ENCODE measurements around the gene UBE4B. TPM values are rescaled to one million over a fixed set of nuclear protein-coding genes. Genes with fewer than 3 reads are reported as not detected.

The UBE4B gene
- total and polyA plus RNA-seq, 10 of the 15 experiments (the other 5 are each of a cell fraction or from before 2014, with no cell fraction given), result 2.9 to 32.6 (median 20.7) TPM

DNA sequence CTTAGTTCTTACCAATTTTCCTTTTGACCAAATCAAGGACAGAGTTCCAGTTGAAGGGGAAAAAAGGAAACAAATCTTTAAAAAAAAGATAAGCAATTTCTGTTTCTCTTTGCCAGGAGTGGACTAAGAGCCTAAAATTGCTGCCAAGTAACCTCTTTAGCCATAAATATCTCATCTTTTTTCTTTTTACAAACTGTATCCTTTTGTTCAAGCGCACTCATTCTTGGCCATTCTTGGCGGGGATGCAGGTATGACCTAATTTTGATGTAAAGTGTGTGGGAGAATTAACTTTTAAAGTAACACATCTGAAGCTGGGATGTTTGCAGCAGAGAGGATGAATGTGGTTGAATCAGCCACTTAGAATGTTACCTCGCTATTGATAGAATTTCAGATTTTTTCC is 164.2 kb downstream of the UBE4B start (continued):
- TF ChIP-seq ZNF384 (IDR thresholded peaks at IDR 0.05; ENCODE audit: borderline replicate concordance, low read depth, low read length) (no peak), RB1 (IDR thresholded peaks at IDR 0.05; ENCODE audit: borderline replicate concordance) (no peak), WRNIP1 (IDR thresholded peaks at IDR 0.05; ENCODE audit: borderline replicate concordance, low read depth, low read length) (no peak), EED (IDR thresholded peaks at IDR 0.05; ENCODE audit: low read depth) (no peak), ZBED1 (IDR thresholded peaks at IDR 0.05; ENCODE audit: borderline replicate concordance) (no peak)
- TF ChIP-seq, protein P1, sequence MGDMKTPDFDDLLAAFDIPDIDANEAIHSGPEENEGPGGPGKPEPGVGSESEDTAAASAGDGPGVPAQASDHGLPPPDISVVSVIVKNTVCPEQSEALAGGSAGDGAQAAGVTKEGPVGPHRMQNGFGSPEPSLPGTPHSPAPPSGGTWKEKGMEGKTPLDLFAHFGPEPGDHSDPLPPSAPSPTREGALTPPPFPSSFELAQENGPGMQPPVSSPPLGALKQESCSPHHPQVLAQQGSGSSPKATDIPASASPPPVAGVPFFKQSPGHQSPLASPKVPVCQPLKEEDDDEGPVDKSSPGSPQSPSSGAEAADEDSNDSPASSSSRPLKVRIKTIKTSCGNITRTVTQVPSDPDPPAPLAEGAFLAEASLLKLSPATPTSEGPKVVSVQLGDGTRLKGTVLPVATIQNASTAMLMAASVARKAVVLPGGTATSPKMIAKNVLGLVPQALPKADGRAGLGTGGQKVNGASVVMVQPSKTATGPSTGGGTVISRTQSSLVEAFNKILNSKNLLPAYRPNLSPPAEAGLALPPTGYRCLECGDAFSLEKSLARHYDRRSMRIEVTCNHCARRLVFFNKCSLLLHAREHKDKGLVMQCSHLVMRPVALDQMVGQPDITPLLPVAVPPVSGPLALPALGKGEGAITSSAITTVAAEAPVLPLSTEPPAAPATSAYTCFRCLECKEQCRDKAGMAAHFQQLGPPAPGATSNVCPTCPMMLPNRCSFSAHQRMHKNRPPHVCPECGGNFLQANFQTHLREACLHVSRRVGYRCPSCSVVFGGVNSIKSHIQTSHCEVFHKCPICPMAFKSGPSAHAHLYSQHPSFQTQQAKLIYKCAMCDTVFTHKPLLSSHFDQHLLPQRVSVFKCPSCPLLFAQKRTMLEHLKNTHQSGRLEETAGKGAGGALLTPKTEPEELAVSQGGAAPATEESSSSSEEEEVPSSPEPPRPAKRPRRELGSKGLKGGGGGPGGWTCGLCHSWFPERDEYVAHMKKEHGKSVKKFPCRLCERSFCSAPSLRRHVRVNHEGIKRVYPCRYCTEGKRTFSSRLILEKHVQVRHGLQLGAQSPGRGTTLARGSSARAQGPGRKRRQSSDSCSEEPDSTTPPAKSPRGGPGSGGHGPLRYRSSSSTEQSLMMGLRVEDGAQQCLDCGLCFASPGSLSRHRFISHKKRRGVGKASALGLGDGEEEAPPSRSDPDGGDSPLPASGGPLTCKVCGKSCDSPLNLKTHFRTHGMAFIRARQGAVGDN (IDR thresholded peaks at IDR 0.05), result no peak

DNA sequence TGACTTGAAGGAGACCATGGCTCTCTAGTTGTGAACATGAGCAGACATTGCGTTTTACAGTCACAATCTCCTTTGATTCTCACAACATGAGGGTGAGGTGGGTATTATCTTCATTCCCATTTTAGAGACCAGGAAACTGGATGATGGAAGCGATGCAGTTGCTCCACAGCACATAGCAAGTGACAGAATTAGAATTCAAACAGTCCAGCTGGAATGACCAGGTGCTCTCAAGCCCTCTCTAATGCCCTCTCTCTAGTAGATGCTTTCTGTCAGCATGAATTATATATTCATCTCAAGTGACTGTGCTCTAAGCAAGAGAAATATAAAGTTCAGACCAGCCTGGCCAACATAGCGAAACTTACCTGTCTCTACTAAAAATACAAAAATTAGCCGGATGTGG is 167.9 kb downstream of the UBE4B start:
- ChIA-PET SMC1A (ENCODE audit: uncharacterized antibody, unreplicated experiment) (interaction anchor here (0.6 to 1.6 kb wide), 2 partner anchors 9 to 15 kb away, joined by 3 to 6 read pairs; no protein-coding TSS in a partner anchor), POLR2A (interaction anchor here (0.6 to 1.4 kb wide), 2 partner anchors 18 to 253 kb away, joined by 3 read pairs; no protein-coding TSS in a partner anchor), RAD21 (ENCODE audit: unreplicated experiment) (interaction anchor here (0.6 kb wide), 1 partner anchor 32 kb away, joined by 6 read pairs; no protein-coding TSS in a partner anchor), CTCF (interaction anchor here (1.0 to 2.7 kb wide), 2 partner anchors 9 to 12 kb away, joined by 3 to 11 read pairs; partner anchors contain the start of gene KIF1B)
- intact Hi-C loops (cut with micrococcal nuclease; ENCODE audit: unreplicated experiment) (no loop called here), in situ Hi-C loops (cut with MboI) (no loop called here)
- no peak for ATAC-seq
- no peaks in the 10 kb centered on the region for H3K4me1 ChIP-seq (ENCODE audit: control insufficient read depth, insufficient read depth, low read length)
- H4K20me1 ChIP-seq (ENCODE audit: control insufficient read depth, insufficient read depth), result no peaks in the 10 kb centered on the region
- H3K27ac ChIP-seq (ENCODE audit: control insufficient read depth, insufficient read depth), result no peak overlapping the region
- H3K36me3 ChIP-seq (ENCODE audit: control insufficient read depth in 2 of 2, insufficient read depth in 2 of 2, low read length in 1 of 2), result no peaks in the 10 kb centered on the region
- DNase-seq (ENCODE audit: low read depth, low spot score), result no peak
- H3K79me2 ChIP-seq (ENCODE audit: control insufficient read depth, insufficient read depth, low read length), result no peaks in the 10 kb centered on the region
- WGBS (ENCODE audit: insufficient coverage, insufficient replicate concordance, low lambda C conversion rate, missing lambda C conversion rate), result 59% methylated on average over 4 of the region's 4 CpGs
- no peak overlapping the region for H3K4me2 ChIP-seq (ENCODE audit: control insufficient read depth, insufficient read depth)
- no peak for FAIRE-seq
- H3K4me3 ChIP-seq, result no peak overlapping the region
- H3K27me3 ChIP-seq (replicated peaks in 1 of 2; ENCODE audit: control insufficient read depth in 2 of 2, insufficient read depth in 2 of 2, low read length in 1 of 2), result no peaks in the 10 kb centered on the region; a peak in 1 of 4 replicates
- BruUV-seq (replicated peaks), result no TSS peak
- H3K9me3 ChIP-seq (replicated peaks; ENCODE audit: control insufficient read depth, insufficient read depth, low read length), result no peaks in the 10 kb centered on the region
- H3K9ac ChIP-seq (ENCODE audit: control insufficient read depth, insufficient read depth, low read length), result no peak overlapping the region
- no peak overlapping the region for H2AFZ ChIP-seq (ENCODE audit: control insufficient read depth, low read depth, low read length)
- TF ChIP-seq ZSCAN29 (IDR thresholded peaks at IDR 0.05) (no peak), IKZF2 (IDR thresholded peaks at IDR 0.05) (no peak)
- TF ChIP-seq, protein P2, sequence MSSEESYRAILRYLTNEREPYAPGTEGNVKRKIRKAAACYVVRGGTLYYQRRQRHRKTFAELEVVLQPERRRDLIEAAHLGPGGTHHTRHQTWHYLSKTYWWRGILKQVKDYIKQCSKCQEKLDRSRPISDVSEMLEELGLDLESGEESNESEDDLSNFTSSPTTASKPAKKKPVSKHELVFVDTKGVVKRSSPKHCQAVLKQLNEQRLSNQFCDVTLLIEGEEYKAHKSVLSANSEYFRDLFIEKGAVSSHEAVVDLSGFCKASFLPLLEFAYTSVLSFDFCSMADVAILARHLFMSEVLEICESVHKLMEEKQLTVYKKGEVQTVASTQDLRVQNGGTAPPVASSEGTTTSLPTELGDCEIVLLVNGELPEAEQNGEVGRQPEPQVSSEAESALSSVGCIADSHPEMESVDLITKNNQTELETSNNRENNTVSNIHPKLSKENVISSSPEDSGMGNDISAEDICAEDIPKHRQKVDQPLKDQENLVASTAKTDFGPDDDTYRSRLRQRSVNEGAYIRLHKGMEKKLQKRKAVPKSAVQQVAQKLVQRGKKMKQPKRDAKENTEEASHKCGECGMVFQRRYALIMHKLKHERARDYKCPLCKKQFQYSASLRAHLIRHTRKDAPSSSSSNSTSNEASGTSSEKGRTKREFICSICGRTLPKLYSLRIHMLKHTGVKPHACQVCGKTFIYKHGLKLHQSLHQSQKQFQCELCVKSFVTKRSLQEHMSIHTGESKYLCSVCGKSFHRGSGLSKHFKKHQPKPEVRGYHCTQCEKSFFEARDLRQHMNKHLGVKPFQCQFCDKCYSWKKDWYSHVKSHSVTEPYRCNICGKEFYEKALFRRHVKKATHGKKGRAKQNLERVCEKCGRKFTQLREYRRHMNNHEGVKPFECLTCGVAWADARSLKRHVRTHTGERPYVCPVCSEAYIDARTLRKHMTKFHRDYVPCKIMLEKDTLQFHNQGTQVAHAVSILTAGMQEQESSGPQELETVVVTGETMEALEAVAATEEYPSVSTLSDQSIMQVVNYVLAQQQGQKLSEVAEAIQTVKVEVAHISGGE (CRISPR knock-in tag; IDR thresholded peaks at IDR 0.05), result no peak
- TF ChIP-seq, protein P3, sequence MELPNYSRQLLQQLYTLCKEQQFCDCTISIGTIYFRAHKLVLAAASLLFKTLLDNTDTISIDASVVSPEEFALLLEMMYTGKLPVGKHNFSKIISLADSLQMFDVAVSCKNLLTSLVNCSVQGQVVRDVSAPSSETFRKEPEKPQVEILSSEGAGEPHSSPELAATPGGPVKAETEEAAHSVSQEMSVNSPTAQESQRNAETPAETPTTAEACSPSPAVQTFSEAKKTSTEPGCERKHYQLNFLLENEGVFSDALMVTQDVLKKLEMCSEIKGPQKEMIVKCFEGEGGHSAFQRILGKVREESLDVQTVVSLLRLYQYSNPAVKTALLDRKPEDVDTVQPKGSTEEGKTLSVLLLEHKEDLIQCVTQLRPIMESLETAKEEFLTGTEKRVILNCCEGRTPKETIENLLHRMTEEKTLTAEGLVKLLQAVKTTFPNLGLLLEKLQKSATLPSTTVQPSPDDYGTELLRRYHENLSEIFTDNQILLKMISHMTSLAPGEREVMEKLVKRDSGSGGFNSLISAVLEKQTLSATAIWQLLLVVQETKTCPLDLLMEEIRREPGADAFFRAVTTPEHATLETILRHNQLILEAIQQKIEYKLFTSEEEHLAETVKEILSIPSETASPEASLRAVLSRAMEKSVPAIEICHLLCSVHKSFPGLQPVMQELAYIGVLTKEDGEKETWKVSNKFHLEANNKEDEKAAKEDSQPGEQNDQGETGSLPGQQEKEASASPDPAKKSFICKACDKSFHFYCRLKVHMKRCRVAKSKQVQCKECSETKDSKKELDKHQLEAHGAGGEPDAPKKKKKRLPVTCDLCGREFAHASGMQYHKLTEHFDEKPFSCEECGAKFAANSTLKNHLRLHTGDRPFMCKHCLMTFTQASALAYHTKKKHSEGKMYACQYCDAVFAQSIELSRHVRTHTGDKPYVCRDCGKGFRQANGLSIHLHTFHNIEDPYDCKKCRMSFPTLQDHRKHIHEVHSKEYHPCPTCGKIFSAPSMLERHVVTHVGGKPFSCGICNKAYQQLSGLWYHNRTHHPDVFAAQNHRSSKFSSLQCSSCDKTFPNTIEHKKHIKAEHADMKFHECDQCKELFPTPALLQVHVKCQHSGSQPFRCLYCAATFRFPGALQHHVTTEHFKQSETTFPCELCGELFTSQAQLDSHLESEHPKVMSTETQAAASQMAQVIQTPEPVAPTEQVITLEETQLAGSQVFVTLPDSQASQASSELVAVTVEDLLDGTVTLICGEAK (IDR thresholded peaks at IDR 0.05; ENCODE audit: borderline replicate concordance), result no peak
